HEK293 (cell line): ENCODE data around the gene TLCD3B.

Source experiments
- CTCF ChIA-PET: fragments of 350-600 bp; formaldehyde crosslinking; extraction: SDS; loops from one replicate; lab custom pipeline; 2021; ENCODE audit warnings: antibody characterized with exemption; lab: Yijun Ruan, JAX
- POLR2A ChIA-PET: fragments of 300-600 bp; formaldehyde crosslinking; extraction: SDS; loops from one replicate; lab custom pipeline; 2020; ENCODE audit warnings: antibody characterized with exemption, inconsistent platforms; lab: Yijun Ruan, JAX
- H3K27ac ChIP-seq: fragments of 200-500 bp; sonication (Bioruptor generic); 2 replicates; pipeline ENCODE4 v1.5.1; 2014; ENCODE audit warnings: low read depth, low read length, control low read depth, inconsistent platforms; ENCODE audit errors: extremely low read depth
- H3K36me3 ChIP-seq, 2 experiments: fragments of 200-500 bp in 1 of 2; sonication (Bioruptor generic) in 1 of 2; 1 replicate in 1 of 2; 2 replicates in 1 of 2; pipeline ENCODE4 v1.5.1; 2014 to 2017; ENCODE audit warnings: inconsistent platforms in 2 of 2, low read length in 2 of 2; ENCODE audit not compliant: control insufficient read depth in 2 of 2, insufficient read depth in 1 of 2
- H3K4me1 ChIP-seq: fragments of 200-500 bp; sonication (Bioruptor generic); 2 replicates; pipeline ENCODE4 v1.5.1; 2014; ENCODE audit warnings: mild to moderate bottlenecking, low read length, inconsistent platforms; ENCODE audit not compliant: control insufficient read depth, insufficient read depth
- H3K4me3 ChIP-seq: 2 replicates; pipeline ENCODE4 v1.5.1; 2011; ENCODE audit warnings: low read depth, mild to moderate bottlenecking, control low read depth, low read length, moderate library complexity
- H3K9me3 ChIP-seq: fragments of 200-500 bp; sonication (Bioruptor generic); 2 replicates; pipeline ENCODE4 v1.5.1; 2014; ENCODE audit warnings: low read depth, low read length, inconsistent platforms; ENCODE audit not compliant: control insufficient read depth, insufficient read depth
- BCL11B ChIP-seq: fragments of 450-650 bp; formaldehyde crosslinking; IDR thresholded peaks from 2 replicates; pipeline ENCODE4 v1.5.1; 2016; ENCODE audit warnings: low read depth, missing biosample characterization, missing genetic modification characterization
- HIC1 ChIP-seq: fragments of 450-650 bp; formaldehyde crosslinking; IDR thresholded peaks from 2 replicates; pipeline ENCODE4 v1.5.1; 2016; ENCODE audit warnings: missing biosample characterization, missing genetic modification characterization
- MZF1 ChIP-seq: fragments of 450-650 bp; formaldehyde crosslinking; IDR thresholded peaks from 2 replicates; pipeline ENCODE4 v1.5.1; 2017; ENCODE audit warnings: missing biosample characterization, missing genetic modification characterization, borderline replicate concordance
- ZNF274 ChIP-seq, 2 experiments: fragments of 200-500 bp in 1 of 2; fragments of 450-650 bp in 1 of 2; sonication (Bioruptor generic) in 1 of 2; formaldehyde crosslinking in 1 of 2; IDR thresholded peaks; 2 replicates each; pipeline versions ENCODE4 v1.5.1 to v1.6.1; 2014 to 2016; ENCODE audit warnings: borderline replicate concordance in 1 of 2, inconsistent platforms in 1 of 2, low read length in 1 of 2, missing biosample characterization in 1 of 2, missing genetic modification characterization in 1 of 2
- ZNF280D ChIP-seq: fragments of 450-650 bp; formaldehyde crosslinking; IDR thresholded peaks from 2 replicates; pipeline ENCODE4 v1.5.1; 2016; ENCODE audit warnings: missing biosample characterization, missing genetic modification characterization
- ZNF354C ChIP-seq: fragments of 450-650 bp; formaldehyde crosslinking; IDR thresholded peaks from 2 replicates; pipeline ENCODE4 v1.5.1; 2016; ENCODE audit warnings: missing biosample characterization, missing genetic modification characterization, low read depth, borderline replicate concordance
- ZNF37A ChIP-seq: fragments of 450-650 bp; IDR thresholded peaks from 2 replicates; pipeline ENCODE4 v1.5.1; 2018; ENCODE audit warnings: missing biosample characterization, missing genetic modification characterization
- ZNF404 ChIP-seq: fragments of 450-650 bp; formaldehyde crosslinking; IDR thresholded peaks from 2 replicates; pipeline ENCODE4 v1.5.1; 2017; ENCODE audit warnings: missing biosample characterization, missing genetic modification characterization
- ZNF416 ChIP-seq: fragments of 450-650 bp; formaldehyde crosslinking; IDR thresholded peaks from 2 replicates; pipeline ENCODE4 v1.5.1; 2016; ENCODE audit warnings: missing biosample characterization, missing genetic modification characterization
- ZNF423 ChIP-seq: fragments of 450-650 bp; formaldehyde crosslinking; IDR thresholded peaks from 2 replicates; pipeline ENCODE4 v1.5.1; 2016; ENCODE audit warnings: missing biosample characterization, missing genetic modification characterization
- ZNF518A ChIP-seq: fragments of 450-650 bp; formaldehyde crosslinking; conservative IDR thresholded peaks from 2 replicates; pipeline ENCODE4 v1.5.1; 2016; ENCODE audit warnings: low read depth, missing biosample characterization, missing genetic modification characterization
- ZNF629 ChIP-seq: fragments of 450-650 bp; formaldehyde crosslinking; IDR thresholded peaks from 2 replicates; pipeline ENCODE4 v1.5.1; 2017; ENCODE audit warnings: missing biosample characterization, missing genetic modification characterization
- ZNF658 ChIP-seq: fragments of 450-650 bp; formaldehyde crosslinking; IDR thresholded peaks from 2 replicates; pipeline ENCODE4; 2016; ENCODE audit warnings: missing biosample characterization, missing genetic modification characterization
- ZNF707 ChIP-seq: fragments of 450-650 bp; formaldehyde crosslinking; IDR thresholded peaks from 2 replicates; pipeline ENCODE4 v1.5.1; 2016; ENCODE audit warnings: missing biosample characterization, missing genetic modification characterization
- ZNF785 ChIP-seq: fragments of 450-650 bp; formaldehyde crosslinking; IDR thresholded peaks from 2 replicates; pipeline ENCODE4 v1.5.1; 2016; ENCODE audit warnings: missing biosample characterization, missing genetic modification characterization
- ZNF792 ChIP-seq: fragments of 450-650 bp; formaldehyde crosslinking; IDR thresholded peaks from 2 replicates; pipeline ENCODE4 v1.5.1; 2016; ENCODE audit warnings: missing biosample characterization, missing genetic modification characterization
- ZNF830 ChIP-seq: fragments of 450-650 bp; IDR thresholded peaks from 2 replicates; pipeline ENCODE4 v1.5.0; 2018; ENCODE audit warnings: missing biosample characterization, missing genetic modification characterization, low read depth, mild to moderate bottlenecking, moderate library complexity
- TF ChIP-seq, protein P1 (sequence below): fragments of 450-650 bp; formaldehyde crosslinking; IDR thresholded peaks from 2 replicates; pipeline ENCODE4 v1.5.1; 2016; ENCODE audit warnings: missing biosample characterization, missing genetic modification characterization
- TF ChIP-seq, protein P2 (sequence below): fragments of 450-650 bp; formaldehyde crosslinking; IDR thresholded peaks from 2 replicates; pipeline ENCODE4 v1.5.1; 2017; ENCODE audit warnings: missing biosample characterization, mild to moderate bottlenecking, missing genetic modification characterization, moderate library complexity

Gene TLCD3B

DNA sequence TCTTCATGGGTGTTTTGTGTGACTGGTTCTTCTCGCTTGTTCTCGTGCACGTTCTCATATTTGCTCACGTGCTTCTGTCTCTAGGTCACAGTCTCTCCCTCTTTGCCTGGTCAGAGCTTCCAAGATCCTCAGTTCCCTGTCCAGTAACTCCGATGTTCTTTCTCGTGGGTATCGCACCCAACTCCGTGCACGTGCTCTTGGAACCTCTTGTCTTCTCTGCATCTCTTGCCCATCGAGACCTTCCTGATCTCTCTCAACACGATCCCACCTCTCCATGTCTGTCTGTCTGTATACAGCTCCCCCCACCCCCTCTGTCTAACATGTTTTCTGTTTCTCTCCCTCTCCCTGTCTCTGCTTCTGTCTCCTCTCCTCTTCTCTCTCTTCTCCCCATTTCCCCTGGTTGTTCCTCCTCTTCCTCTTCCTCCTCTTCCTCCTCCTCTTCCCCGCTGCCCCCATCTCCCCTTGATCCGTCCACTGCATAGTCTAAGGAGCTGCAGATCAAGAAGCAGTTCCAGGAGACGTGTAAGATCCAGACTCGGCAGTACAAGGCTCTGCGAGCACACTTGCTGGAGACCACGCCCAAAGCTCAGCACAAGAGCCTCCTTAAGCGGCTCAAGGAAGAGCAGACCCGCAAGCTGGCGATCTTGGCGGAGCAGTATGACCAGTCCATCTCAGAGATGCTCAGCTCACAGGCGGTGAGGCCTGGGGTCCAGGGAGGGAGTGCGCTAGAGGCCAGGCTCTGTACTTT, 41.8 kb downstream of the TLCD3B start (continued):
- TF ChIP-seq ZNF792 (tag by site-specific recombination) (no peak), HIC1 (tag by site-specific recombination) (no peak)

DNA sequence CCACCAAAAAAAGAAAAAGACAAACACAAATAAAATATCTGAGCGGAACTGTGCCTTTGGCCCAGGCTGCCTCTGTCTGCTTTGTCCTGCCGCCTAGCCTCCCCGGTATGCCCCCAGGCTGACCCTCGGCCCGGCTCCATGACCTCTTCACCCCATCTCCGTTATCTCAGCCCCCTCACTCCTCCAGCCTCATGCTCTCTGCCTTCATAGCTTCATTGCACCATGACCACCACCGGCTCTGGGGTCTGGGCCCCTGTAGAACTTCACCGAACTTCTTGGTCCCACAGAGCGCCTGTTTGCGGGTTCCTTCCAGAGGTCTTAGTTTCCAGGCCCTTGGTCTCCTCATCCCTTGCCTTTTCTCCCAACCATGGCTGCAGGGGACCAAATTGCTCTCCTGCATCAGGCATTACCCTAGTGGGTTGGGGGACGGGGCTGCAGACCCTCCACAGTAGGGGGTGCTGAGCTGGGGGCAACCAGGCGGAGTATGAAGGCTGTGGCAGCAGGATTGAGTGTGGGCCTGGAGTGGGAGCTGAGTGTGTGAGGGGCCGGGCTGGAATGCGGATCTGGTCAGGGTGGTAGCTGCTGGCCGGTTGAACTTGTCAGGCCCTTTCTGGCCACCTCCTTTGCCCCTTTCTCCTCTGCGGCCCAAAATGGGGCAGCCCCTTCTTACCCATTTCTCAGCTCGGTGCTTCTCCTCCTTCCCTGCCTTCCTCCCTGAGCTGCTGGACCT, 42.6 kb downstream of the TLCD3B start:
- H3K9me3 ChIP-seq: no peaks in the 10 kb centered on the region
- POLR2A ChIA-PET: interaction anchor here (1.0 to 2.9 kb wide), 3 partner anchors 10 to 63 kb away, joined by 3 to 7 read pairs (median 3); partner anchors contain the start of gene KCTD13
- no peaks in the 10 kb centered on the region for H3K4me1 ChIP-seq
- peaks cover 32 to 100% of the 10 kb centered on the region in 2 experiments for H3K36me3 ChIP-seq
- CTCF ChIA-PET: interaction anchor here (0.6 to 1.8 kb wide), 5 partner anchors 17 to 421 kb away, joined by 3 to 6 read pairs (median 3); no protein-coding TSS in a partner anchor
- no peak overlapping the region for H3K4me3 ChIP-seq
- TF ChIP-seq ZNF830 (tag by site-specific recombination) (no peak), BCL11B (tag by site-specific recombination) (no peak), ZNF274 (IDR thresholded peaks at IDR 0.05; ENCODE audit: low read length) (no peak), ZNF274 (tag by site-specific recombination; IDR thresholded peaks at IDR 0.05; ENCODE audit: borderline replicate concordance) (no peak), ZNF785 (tag by site-specific recombination) (no peak), ZNF518A (tag by site-specific recombination) (no peak), ZNF707 (tag by site-specific recombination) (no peak), ZNF423 (tag by site-specific recombination) (no peak), ZNF658 (tag by site-specific recombination) (no peak), ZNF354C (tag by site-specific recombination) (no peak), ZNF280D (tag by site-specific recombination) (no peak), MZF1 (tag by site-specific recombination) (no peak), ZNF404 (tag by site-specific recombination) (no peak), ZNF629 (no peak), ZNF416 (tag by site-specific recombination) (no peak), ZNF37A (tag by site-specific recombination) (no peak)
- TF ChIP-seq, protein P1, sequence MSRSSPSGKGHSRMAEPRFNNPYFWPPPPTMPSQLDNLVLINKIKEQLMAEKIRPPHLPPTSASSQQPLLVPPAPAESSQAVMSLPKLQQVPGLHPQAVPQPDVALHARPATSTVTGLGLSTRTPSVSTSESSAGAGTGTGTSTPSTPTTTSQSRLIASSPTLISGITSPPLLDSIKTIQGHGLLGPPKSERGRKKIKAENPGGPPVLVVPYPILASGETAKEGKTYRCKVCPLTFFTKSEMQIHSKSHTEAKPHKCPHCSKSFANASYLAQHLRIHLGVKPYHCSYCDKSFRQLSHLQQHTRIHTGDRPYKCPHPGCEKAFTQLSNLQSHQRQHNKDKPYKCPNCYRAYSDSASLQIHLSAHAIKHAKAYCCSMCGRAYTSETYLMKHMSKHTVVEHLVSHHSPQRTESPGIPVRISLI (tag by site-specific recombination): no peak
- TF ChIP-seq, protein P2, sequence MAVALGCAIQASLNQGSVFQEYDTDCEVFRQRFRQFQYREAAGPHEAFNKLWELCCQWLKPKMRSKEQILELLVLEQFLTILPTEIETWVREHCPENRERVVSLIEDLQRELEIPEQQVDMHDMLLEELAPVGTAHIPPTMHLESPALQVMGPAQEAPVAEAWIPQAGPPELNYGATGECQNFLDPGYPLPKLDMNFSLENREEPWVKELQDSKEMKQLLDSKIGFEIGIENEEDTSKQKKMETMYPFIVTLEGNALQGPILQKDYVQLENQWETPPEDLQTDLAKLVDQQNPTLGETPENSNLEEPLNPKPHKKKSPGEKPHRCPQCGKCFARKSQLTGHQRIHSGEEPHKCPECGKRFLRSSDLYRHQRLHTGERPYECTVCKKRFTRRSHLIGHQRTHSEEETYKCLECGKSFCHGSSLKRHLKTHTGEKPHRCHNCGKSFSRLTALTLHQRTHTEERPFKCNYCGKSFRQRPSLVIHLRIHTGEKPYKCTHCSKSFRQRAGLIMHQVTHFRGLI (tag by site-specific recombination): no peak
- no peak overlapping the region for H3K27ac ChIP-seq
